Right ventricle myocardium superior (tissue), 1 donor: ENCODE measurements around the gene SHC2. TPM values are rescaled to one million over a fixed set of nuclear protein-coding genes. Genes with fewer than 3 reads are reported as not detected.
"Not testable (repeated sequence)": the region's sequence is repeated elsewhere in the genome, so short reads cannot be mapped to it uniquely, and the experiment has no call there.

Source experiments
- ATAC-seq: fragments of 200-7000 bp; cut with Tn5 transposase; one replicate; pipeline ENCODE4 v1.9.1; 2020; ENCODE audit warnings: mild to moderate bottlenecking; ENCODE audit not compliant: poor library complexity
- DNase-seq: peaks from one replicate; pipeline ENCODE4 v3.0.0-alpha.2; 2020
- intact Hi-C: fragments of 100-400 bp; cut with DNase I; formaldehyde crosslinking; loops from one replicate; pipeline ENCODE4 v1.11.2; 2022
- total RNA-seq: library from RNA; stranded (reverse); fragmentation: NEBNext Ultra II Directional; extraction: Animal tissue kit (Norgen Biotek cat#: 25700); gene quantifications from one replicate; pipeline ENCODE4 v1.2.1, GENCODE V29; 2021
- donor health status: DM: no; HTN: yes; CAD: no; lungs with severe emphysema.

Gene SHC2
- total RNA-seq, 1 donor from 2014 or later: 8.8 TPM

GRCh38 chr19:401866-402511, 58.8 kb downstream of the SHC2 start:
- intact Hi-C loops: no loop called here
- no peak for ATAC-seq
- DNase-seq: no peak

DNA sequence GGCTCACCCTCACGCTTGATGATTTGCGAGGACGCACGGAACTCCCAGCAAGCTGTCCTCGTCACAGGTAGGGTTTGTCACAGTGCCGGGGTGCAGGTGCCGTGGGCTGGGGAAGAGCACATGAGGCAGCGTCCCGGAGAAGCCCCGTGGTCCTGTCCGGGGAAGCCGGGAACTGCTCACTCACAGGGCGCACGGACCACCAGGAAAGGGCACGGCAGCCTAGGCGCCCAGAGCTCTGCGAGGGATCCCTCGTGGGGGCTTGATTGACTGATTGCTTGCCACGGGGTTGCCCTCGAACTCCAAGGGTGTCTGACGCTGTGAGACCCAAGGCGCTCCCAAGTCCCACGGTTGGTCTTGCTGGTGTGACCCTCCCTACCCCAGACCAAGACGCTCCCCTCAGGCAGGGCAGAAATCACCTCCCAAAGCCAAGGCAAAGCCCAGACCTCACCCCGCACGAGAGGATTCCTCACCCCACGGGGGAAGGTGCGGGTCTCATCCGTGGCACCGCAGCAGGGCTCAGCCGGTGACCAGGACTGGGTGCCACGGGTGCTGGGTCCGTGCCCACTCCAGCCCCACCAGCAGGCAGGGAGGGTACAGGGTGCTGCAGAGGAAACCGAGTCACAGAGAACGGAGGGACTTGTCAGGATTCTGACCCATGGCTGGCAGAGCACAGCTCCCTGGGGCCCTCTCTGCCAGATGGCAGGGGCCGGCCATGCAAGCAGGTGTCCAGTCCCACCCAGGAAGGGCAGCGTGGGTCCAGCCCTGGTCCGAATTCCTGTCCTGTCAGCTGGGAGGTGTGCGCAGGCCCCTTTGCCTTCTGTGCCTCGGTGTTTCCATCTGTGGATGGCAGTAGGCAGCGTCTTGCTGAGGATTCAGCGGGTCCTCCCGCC, 59.6 kb downstream of the SHC2 start:
- intact Hi-C loops: no loop called here
- no peak for DNase-seq
- no peak for ATAC-seq

DNA sequence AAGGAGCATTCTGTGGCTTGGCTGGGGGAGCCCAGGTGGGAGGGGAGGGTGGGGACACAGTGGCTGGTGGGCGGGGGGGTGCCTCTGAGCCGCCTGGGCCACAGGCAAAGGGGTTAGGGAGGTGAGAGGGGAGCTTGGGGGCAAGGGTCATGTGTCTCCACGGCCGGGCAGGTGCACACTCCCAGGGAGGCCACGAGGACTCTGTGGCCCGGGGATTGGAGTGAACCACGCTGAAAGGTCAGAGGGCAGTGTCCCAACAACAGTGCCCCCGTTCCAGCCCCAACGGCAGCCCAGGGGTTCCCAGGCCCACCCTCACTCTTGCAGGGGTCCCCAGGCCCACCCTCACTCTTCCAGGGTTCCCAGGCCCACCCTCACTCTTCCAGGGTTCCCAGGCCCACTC, 61.5 kb downstream of the SHC2 start:
- DNase-seq: no peak
- intact Hi-C loops: no loop called here

GRCh38 chr19:398719-399118, 62.1 kb downstream of the SHC2 start:
- intact Hi-C loops: no loop called here
- ATAC-seq (no peak), DNase-seq (no peak)

More for the DNA sequence above, 61.5 kb downstream of the SHC2 start:
- no peak for ATAC-seq

- no peak for DNase-seq
- intact Hi-C loops: no loop called here
These were observed 62.7 kb downstream of the SHC2 start for GRCh38 chr19:397941-398706.

DNA sequence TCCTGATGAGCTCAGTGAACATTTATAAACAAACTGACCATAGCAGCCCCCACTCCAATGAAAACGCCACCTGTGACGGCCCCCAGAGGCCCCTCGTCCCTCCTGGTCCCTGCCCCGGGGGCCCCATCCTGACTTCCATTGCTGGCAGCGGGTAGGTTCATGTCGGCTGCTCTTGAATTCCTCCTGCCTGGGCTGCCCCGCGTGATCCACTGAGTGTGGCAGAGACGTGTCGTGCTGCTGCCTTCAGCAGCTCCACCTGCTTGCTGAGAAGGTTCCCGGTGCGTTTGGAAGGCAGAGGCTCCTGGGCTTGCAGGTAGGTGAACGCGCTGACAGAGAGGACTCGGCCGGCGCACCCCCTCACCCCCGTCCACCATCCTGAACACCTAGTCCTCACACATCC, 63.5 kb downstream of the SHC2 start:
- ATAC-seq (no peak), DNase-seq (no peak)
- intact Hi-C loops: no loop called here

More at GRCh38 chr19:397941-398706, 62.7 kb downstream of the SHC2 start:
- ATAC-seq: no peak

GRCh38 chr19:395467-395866, 65.4 kb downstream of the SHC2 start:
- no peak for ATAC-seq
- intact Hi-C loops: no loop called here
- DNase-seq: no peak

- DNase-seq, ATAC-seq, intact Hi-C loops: not testable (repeated sequence)
These were observed 66.0 kb downstream of the SHC2 start for GRCh38 chr19:394857-395256.

- ATAC-seq, intact Hi-C loops, DNase-seq: not testable (repeated sequence)
These were observed 67.3 kb downstream of the SHC2 start for GRCh38 chr19:393560-393959.

- DNase-seq (no peak), ATAC-seq (no peak)
These were observed 68.4 kb downstream of the SHC2 start for GRCh38 chr19:392375-392970.

DNA sequence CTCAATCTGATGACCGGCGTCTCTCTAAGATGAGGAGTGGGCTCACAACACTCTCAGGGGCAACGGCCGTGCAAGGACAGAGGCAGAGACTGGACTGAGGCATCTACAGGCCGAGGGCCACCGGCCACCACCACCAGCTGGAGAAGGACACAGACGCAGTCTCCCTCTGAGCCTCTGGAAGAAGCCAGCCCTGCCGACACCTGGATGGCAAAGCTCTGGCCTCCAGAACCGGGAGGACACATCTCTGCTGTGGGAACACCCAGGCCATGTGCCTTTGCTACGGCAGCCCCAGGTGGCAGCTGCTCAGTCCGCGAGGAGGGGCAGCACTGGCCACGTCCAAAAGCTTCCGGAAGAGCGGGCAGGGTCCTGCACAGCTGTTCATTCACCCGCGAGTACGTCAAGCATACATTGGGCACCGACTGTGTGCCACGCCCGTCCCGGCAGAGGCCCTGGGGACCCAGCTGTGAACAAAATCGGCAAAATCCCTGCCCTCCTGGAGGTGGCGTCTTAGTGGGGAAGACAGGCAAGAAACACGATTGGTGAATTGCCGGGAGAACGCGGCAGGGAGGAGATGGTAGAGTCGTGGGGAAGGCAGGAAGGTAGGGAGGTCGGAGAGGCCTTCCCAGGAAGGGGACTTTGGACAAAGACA, 69.0 kb downstream of the SHC2 start:
- intact Hi-C loops: no loop called here
- ATAC-seq: no peak

More at GRCh38 chr19:392375-392970, 68.4 kb downstream of the SHC2 start:
- intact Hi-C loops: no loop called here

DNA sequence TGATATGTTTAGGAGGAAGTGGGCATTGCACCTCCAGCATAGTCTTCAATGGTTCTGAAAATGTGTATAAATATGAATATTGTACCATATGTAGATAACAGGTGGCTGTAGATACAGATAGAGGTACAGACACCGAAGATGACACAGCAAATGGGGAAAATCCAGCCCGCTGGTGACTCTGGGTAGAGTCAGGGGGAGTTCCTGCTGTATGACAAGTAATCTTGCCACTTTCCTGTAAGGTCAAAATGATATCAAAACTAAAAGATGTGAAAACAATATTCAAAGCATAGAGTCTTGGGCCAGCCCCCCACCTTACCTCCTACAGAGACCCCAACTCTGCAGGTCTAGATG, 69.7 kb downstream of the SHC2 start:
- intact Hi-C loops: no loop called here
- ATAC-seq: no peak
- DNase-seq: no peak

More for the DNA sequence above, 69.0 kb downstream of the SHC2 start:
- DNase-seq: no peak

GRCh38 chr19:390386-391206, 70.2 kb downstream of the SHC2 start:
- no peak for ATAC-seq
- intact Hi-C loops: no loop called here
- DNase-seq: no peak

DNA sequence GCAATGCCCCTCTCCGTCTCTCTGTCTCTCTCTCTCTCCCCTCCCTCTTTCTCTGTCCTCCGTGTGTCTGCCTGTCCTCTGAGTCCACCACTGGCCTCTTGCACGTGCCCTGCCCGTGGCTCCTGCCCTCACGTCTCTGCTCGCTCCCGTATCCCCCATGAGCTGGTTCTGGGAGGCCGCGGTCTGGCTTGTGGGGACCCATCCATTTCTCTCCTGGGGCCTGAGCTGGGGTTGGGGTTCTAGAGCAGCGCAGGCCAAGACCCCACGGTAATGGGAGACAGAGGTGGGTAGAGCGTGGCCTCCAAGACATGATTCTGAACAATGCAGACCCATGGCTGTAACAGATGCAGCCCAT, 70.9 kb downstream of the SHC2 start:
- ATAC-seq: no peak
- intact Hi-C loops: no loop called here
- no peak for DNase-seq

- ATAC-seq: no peak
- intact Hi-C loops: no loop called here
- DNase-seq: no peak
These were observed 71.4 kb downstream of the SHC2 start for GRCh38 chr19:389255-389934.

GRCh38 chr19:388691-389090, 72.1 kb downstream of the SHC2 start:
- DNase-seq (no peak), ATAC-seq (no peak)
- intact Hi-C loops: no loop called here

DNA sequence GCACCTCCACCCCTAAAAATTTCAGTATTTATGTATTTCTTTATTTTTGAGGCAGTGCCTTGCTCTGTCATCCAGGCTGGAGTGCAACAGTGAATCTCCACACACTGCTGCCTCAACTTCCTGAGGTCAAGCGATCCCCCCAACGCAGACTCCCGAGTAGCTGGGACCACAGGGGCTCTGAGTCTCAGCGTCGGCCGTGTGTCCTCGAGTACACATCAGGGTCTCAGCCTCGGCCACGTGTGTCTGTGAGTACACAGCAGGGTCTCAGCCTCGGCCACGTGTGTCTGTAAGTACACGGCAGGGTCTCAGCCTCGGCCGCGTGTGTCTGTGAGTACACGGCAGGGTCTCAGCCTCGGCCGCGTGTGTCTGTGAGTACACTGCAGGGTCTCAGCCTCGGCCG, 73.1 kb downstream of the SHC2 start:
- intact Hi-C loops: no loop called here
- no peak for DNase-seq
- ATAC-seq: no peak
